Endothelial cell (in vitro differentiated cells): ENCODE measurements around the gene CADM4. TPM values are rescaled to one million over a fixed set of nuclear protein-coding genes. Genes with fewer than 3 reads are reported as not detected.
A peak's percentile ranks its signal among the peaks of the same experiment; 100 is the strongest.

Experiments used
- DNase-seq: peaks from one replicate; pipeline ENCODE4 v3.0.0; 2021; ENCODE audit warnings: low spot score
- H3K27ac Mint-ChIP-seq: one replicate; pipeline ENCODE4 v1.8.0; 2021; ENCODE audit warnings: mixed read lengths, inconsistent platforms; ENCODE audit not compliant: unreplicated experiment
- H3K27me3 Mint-ChIP-seq: one replicate; pipeline ENCODE4 v1.8.0; 2021; ENCODE audit warnings: mild to moderate bottlenecking, moderate library complexity, mixed read lengths, inconsistent platforms; ENCODE audit not compliant: unreplicated experiment
- H3K36me3 Mint-ChIP-seq: one replicate; pipeline ENCODE4 v1.8.0; 2021; ENCODE audit warnings: mild to moderate bottlenecking, low read depth, mixed read lengths, inconsistent platforms; ENCODE audit not compliant: unreplicated experiment
- H3K4me1 Mint-ChIP-seq: one replicate; pipeline ENCODE4 v1.8.0; 2021; ENCODE audit warnings: mild to moderate bottlenecking, mixed read lengths, inconsistent platforms; ENCODE audit not compliant: unreplicated experiment
- H3K4me3 Mint-ChIP-seq: one replicate; pipeline ENCODE4 v1.8.0; 2021; ENCODE audit warnings: mild to moderate bottlenecking, mixed read lengths, inconsistent platforms; ENCODE audit not compliant: unreplicated experiment
- H3K9me3 Mint-ChIP-seq: one replicate; pipeline ENCODE4 v1.8.0; 2021; ENCODE audit warnings: mixed read lengths, inconsistent platforms; ENCODE audit not compliant: unreplicated experiment
- total RNA-seq: library from RNA; stranded (reverse); fragmentation: NEBNext Ultra II Directional; extraction: Animal tissue kit (Norgen Biotek cat#: 25700); gene quantifications from one replicate; pipeline ENCODE4 v1.2.1, GENCODE V29; 2021; ENCODE audit not compliant: unreplicated experiment
- TF ChIP-seq, protein P1 (sequence below): fragments of 200-600 bp; sonication (generic); IDR thresholded peaks from one replicate; pipeline ENCODE4 v1.5.0; 2021; ENCODE audit warnings: antibody characterized with exemption; ENCODE audit not compliant: unreplicated experiment

Gene CADM4
- total RNA-seq, 1 donor from 2014 or later, result 21.1 TPM

DNA sequence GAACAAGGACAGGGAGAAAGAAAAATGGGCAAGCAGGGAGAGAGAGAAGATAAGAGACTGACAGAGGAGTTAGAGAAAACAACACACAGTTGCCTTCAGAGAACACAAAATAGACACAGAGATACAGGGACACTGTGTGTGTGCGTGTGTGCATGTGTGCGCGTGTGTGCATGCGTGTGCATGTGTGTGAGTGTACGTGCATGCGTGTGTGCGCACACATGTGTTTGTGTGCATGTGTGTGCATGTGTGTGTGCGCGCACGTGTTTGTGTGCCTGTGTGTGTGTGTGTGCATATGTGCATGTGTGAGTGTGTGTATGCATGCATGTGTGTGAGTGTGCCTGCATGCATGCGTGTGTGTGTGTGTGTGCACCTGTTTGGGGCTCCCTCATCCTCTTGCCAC is 36.3 kb upstream of the CADM4 start:
- H3K4me1 Mint-ChIP-seq, result peaks cover 13% of the 10 kb centered on the region
- H3K36me3 Mint-ChIP-seq, result no peaks in the 10 kb centered on the region
- no peak overlapping the region for H3K4me3 Mint-ChIP-seq
- TF ChIP-seq, protein P1, sequence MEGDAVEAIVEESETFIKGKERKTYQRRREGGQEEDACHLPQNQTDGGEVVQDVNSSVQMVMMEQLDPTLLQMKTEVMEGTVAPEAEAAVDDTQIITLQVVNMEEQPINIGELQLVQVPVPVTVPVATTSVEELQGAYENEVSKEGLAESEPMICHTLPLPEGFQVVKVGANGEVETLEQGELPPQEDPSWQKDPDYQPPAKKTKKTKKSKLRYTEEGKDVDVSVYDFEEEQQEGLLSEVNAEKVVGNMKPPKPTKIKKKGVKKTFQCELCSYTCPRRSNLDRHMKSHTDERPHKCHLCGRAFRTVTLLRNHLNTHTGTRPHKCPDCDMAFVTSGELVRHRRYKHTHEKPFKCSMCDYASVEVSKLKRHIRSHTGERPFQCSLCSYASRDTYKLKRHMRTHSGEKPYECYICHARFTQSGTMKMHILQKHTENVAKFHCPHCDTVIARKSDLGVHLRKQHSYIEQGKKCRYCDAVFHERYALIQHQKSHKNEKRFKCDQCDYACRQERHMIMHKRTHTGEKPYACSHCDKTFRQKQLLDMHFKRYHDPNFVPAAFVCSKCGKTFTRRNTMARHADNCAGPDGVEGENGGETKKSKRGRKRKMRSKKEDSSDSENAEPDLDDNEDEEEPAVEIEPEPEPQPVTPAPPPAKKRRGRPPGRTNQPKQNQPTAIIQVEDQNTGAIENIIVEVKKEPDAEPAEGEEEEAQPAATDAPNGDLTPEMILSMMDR, result no peak
- H3K27me3 Mint-ChIP-seq, result peaks cover 6% of the 10 kb centered on the region
- H3K9me3 Mint-ChIP-seq, result no peaks in the 10 kb centered on the region
- H3K27ac Mint-ChIP-seq, result no peak overlapping the region
- no peak for DNase-seq

DNA sequence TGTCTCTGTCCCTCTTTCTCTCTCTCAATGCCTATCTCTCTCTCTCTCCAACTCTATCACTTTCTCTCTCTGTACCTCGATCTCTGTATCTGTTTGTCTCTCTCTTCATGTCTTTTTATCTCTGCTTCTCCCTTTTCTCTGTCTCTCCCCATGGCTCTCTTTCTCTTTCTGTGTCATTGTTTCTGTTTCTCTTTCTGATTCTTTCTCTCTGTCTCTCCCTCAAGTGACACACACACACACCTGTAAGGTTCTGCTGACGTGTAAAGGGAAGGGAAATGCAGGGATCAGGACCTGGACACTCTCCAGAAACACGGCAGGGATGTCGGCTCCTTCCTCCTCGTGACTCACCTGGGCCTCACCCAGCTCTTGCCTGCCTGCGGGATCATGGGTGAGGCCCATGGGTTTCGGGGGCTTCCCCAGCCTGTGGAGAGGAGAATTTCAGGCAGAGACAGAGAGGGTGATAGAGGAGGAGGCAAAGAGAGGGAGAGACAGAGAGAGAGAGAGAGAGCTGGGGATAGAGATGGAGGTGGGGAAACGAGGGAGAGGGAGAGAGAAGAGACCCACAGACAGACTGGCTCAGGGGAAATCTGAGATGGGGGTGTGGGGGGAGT is 35.7 kb upstream of the CADM4 start:
- H3K4me3 Mint-ChIP-seq, result no peak overlapping the region
- H3K27ac Mint-ChIP-seq, result no peak overlapping the region
- H3K4me1 Mint-ChIP-seq, result peaks cover 14% of the 10 kb centered on the region
- TF ChIP-seq, protein P1, result no peak
- peaks cover 6% of the 10 kb centered on the region for H3K27me3 Mint-ChIP-seq
- DNase-seq, result no peak
- peaks cover 2% of the 10 kb centered on the region for H3K36me3 Mint-ChIP-seq
- no peaks in the 10 kb centered on the region for H3K9me3 Mint-ChIP-seq

DNA sequence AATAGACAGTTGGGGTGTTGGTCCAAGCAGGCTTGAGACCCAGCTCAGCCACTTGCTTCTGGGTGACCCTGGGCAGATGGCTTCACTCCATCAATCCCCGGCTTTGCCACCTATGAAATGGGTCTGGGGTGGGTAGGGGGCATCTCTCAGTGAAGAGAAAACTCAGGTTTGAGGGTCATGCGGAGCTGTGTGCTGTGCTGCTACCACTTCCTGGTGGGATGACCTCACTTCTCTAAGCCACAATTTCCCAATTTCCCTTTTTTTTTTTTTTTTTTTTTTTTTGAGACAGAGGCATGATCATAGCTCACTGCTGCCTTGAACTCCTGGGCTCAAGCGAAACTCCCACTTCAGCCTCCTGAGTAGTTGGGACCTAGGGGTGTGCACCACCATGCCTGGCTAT is 34.9 kb upstream of the CADM4 start:
- DNase-seq, result no peak
- Mint-ChIP-seq H3K27ac (peak overlapping the region; percentile 57), H3K27me3 (peaks cover 6% of the 10 kb centered on the region), H3K9me3 (no peaks in the 10 kb centered on the region), H3K4me1 (peaks cover 20% of the 10 kb centered on the region), H3K4me3 (no peak overlapping the region), H3K36me3 (peaks cover 5% of the 10 kb centered on the region)
- TF ChIP-seq, protein P1, result no peak

DNA sequence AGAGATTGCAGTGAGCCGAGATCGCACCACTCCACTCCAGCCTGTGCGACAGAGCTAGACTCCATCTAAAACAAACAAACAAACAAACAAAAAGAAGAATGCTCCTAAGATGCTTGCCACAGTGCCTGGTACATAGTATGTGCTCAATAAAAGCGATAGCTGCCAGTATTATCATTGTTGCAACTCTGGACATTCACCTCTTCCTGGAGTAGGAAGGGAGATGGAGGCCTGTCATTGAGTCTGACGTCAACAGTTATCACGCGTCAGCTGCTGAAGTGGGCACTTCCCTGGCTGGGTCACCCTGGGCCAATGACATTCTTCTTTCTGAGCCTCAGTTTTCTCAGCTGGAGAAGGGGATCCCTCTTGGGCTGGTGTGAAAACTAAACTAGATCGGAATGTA is 34.5 kb upstream of the CADM4 start:
- H3K36me3 Mint-ChIP-seq, result peaks cover 5% of the 10 kb centered on the region
- H3K9me3 Mint-ChIP-seq, result no peaks in the 10 kb centered on the region
- no peak for DNase-seq
- peak overlapping the region; percentile 57 for H3K27ac Mint-ChIP-seq
- H3K4me1 Mint-ChIP-seq, result peaks cover 20% of the 10 kb centered on the region
- H3K27me3 Mint-ChIP-seq, result peaks cover 6% of the 10 kb centered on the region
- TF ChIP-seq, protein P1, result no peak
- no peak overlapping the region for H3K4me3 Mint-ChIP-seq

DNA sequence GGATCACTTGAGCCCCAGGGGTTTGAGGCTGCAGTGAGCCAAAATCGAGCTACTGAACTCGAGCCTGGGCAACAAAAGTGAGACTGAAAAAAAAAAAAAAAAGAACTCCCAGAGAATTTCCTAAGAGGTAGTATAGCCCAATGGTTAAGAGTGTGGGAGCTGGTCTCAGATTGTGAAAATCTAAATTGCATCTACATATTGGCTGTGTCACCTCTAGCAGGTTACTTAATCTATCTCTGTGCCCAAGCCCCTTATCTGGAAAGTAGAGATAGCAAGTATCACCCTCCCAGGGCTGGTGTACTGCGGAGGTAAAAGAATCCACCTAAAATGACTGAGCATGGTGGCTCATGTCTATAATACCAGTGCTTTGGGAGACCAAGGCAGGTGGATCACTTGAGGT is 34.0 kb upstream of the CADM4 start:
- Mint-ChIP-seq H3K4me1 (peaks cover 20% of the 10 kb centered on the region), H3K4me3 (no peak overlapping the region), H3K9me3 (no peaks in the 10 kb centered on the region), H3K36me3 (peaks cover 5% of the 10 kb centered on the region), H3K27ac (no peak overlapping the region), H3K27me3 (peaks cover 6% of the 10 kb centered on the region)
- DNase-seq, result no peak
- TF ChIP-seq, protein P1, result no peak
